NCI-H446 treated with DMSO at 0.1 percent for 48 hours (cell line): ENCODE measurements around the gene KCNJ11.

Source experiments
- DNase-seq: peaks from one replicate; lab custom pipeline; 2025; lab: John Stamatoyannopoulos, UW

The KCNJ11 gene

DNA sequence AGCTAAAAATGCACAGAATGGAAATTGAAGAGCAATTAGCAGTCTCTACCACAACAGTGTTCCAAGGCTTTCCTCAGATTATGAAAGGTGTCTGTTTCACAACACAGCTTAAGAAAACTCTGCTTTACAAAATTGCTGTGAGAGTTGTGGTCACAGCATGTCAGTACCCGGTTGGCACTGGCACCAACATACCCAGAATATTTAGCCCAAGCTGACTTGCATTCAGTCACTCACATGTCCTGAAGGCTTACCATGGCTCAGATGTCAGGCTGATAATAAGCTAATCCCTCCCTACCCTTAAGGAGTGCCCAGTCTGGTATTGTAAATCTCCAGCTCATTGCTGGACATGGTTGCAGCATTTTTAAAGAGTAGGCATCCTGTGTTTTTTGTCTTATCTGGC lies 22.0 kb downstream of the KCNJ11 start:
- DNase-seq, result no peak

DNA sequence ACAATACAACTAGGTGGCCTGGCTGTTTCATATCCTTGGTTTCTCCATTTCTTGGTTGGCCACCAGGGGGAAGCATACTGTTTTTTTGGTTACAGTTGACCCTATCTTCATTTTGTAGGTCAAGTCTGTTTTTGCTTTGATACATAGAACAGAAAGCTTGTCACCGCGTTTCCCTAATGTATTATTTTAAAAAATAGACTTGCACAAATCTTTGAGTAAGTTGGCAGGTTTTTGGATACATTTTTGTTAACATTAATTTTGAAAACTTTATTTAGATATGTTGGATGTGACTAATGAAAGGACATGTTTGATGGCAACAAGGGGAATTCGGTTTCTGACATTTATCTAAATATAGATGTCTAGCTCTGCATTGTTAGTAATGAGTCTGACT lies 33.9 kb downstream of the KCNJ11 start:
- peak; percentile 57 for DNase-seq

DNA sequence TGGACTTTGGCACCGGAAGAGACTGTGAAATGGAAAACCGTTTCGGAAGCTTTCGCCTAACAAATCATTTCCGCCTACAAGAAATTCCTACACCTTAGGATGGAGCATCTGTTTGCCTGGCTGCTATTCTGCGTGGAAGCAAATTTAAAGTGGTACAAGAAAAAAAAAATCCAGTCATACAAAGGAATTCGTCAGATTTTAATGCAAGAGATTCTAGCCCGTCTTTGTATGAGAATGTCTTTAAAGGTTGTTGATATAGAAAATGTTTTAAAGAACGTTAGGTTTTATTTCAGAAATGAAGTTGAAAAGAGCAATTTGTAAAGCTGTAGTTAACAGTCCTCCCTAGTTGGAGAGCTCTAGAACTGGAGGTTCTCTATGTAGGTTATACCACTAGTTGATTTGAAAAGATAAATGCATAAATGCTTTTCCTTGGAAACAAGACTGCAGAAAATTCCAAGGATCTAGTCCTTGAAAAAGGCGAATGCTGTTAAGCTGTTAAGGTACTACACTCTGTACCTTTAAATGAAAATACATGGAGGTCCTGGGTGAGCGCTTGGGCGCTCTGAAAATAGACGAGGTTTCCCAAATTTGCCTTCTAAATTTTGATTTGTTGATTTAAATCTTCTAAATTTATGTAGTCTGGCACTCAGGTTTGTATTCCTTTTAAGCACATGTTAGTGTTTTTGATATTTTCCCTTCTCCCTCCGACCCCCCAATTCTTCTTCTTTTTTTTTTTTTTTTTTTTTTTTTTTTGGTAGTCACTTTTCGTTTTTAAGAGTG lies 34.4 kb downstream of the KCNJ11 start:
- no peak for DNase-seq

DNA sequence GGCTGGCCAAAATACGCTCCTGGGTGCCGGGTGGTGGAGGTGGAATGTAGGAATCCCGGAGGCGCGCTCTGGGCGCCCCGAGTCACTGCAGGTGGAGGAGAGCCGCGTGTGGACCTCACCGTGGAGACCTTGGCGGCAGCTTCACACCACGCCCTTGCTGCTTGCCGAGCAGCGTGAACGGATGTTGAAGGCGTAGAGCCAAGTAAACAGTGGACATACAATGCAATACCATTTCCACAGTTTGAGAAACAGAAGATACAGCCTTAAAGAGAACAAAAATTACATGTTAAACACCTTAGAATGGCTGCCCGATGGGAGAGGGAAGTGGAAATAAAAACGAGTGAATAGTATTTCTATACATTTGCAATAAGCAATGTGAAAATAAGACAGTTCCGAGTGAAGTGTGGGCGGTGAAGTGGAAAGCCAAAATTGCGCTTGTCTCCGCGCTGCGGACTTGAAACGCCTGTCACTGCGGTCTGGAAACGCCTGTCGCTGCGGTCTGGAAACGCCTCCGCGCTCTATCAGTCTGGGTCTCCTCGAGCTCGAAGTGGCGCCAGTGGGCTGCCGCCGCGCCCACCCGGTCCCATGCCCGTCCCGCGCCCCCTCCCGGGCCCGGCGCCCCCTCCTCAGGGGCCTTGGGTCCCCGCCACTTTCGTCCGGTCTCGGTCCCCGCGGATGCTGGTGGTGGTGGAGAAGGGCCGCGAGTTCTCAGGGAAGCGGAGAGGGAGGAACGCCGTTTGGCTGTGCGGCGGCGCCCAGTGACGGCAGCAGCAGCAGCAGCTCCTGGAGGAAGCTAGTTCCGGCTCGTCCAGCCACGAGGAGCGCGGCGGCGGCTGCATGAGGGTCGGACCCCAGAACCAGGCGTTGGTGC lies 35.3 kb downstream of the KCNJ11 start:
- DNase-seq, result peak; percentile 73

DNA sequence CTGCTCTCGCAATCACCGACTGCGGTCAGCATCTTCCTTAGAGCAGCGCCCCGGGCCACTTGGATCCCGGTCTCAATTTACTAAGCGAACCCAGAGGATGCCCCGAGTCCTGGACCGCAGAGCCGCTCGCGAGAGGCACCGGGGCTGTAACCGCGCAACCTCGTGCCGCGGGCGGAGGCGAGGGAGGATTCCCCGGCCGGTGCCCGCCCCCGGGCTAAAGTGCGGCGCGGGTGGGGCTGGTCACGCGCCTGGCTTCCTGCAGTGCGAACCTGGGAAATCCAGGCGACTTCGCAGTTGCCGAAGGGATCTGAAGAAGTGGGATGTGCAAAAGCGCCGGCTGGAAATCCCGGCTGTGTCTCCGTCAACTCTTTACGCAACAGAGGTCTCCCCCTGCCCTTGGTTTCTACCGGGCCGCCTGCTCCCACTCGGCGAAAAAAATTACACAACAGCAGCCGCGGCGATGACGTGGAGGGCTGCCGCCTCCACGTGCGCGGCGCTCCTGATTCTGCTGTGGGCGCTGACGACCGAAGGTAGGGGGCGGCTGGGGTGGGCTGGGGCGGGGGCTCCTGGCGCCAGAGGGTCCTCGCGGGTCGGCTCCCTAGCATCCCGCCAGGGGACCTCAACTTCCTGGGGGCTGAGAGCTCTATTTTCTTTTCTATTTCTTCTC lies 36.8 kb downstream of the KCNJ11 start, which contains the start of gene NCR3LG1:
Gene NCR3LG1, plus strand, starts transcription at position 291 of the 667 bp plus-strand sequence. Its CDS starts 170 bp downstream, at position 461.
- DNase-seq, result no peak

DNA sequence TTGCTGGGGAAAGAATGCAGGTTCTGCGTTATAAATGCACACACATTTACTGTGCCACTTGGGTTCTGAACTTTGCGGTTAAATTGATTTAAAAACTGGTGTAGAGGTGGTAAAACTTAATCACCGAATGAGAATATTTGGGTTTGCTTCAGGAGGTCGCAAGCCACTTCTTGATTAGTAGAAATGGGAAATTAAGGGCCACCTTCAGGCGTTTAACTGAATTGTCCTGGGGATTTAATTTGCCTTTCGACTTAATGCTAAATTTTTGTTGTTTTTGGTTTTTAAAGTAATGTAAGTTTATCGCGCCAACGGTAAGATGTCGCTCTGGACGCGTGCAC lies 37.3 kb downstream of the KCNJ11 start:
- DNase-seq, result no peak

DNA sequence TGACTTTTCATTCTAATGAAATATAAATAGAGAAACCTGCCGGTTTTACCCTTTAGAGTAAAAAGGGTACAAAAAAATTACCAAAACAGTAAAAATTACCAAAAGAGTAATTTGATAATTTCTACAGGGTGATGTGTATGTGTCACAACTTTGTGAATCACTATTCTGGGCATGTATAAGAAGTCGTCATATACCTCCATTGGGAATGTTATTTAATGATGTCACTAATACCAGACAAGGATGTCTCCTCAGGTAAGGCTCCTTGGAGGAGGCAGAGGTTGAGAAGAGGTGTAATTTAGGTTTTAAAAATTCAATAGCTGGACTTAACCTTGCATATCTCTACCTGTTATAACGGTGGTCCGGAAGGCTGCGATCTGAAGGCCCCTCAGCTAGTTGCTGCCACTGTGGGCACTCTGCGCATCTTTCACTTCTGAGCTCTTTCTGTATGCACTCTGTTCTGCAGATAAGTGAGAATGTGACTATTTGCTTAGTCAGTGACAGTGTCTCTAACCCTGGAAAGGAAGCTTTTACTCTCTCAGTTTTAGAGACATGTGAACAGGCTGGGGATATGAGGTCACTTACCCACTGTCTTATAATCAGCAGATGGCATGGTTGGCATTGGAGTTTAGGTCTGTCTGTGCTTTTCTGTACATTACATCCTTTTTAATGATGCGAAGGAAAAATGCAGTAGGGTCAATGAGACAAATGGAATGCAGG lies 37.8 kb downstream of the KCNJ11 start:
- DNase-seq, result no peak

DNA sequence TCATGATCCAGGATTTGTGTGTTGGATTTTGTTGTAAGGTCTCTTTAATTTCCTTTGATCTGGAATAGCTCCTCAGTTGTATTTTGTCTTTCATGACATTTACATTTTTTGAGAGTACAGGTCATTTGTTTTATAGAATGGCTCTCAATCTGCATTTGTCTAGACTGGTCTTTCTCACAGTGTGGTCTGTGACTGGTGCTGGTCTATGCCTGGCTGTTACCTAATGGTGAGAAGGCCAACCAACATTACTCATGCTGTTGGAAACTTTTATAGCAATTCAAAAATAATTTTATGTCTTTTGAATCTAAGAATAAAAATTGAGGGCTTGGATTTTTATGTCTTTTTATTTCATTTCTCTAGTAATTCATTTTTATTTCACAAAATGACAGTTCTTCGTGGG lies 40.8 kb downstream of the KCNJ11 start:
- no peak for DNase-seq

DNA sequence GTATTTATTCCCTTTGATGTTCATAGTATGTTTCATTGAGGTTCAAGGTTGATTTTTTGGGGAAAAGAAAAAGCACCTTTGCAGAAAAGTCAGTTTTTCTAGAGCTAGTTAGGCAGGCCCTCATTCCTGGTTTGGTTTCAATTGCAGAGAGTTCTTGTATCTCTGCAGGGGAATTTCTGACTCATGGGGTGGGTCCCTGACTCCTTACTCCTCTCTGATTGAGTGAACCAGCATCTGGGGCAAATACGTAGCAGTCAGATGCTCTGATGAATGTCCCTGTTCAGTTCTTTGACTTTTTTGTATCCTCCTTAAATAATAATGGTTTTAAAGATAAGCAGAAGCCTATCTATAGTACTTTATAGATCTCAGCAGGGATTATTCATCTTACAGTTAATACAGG lies 44.6 kb downstream of the KCNJ11 start:
- DNase-seq, result no peak

DNA sequence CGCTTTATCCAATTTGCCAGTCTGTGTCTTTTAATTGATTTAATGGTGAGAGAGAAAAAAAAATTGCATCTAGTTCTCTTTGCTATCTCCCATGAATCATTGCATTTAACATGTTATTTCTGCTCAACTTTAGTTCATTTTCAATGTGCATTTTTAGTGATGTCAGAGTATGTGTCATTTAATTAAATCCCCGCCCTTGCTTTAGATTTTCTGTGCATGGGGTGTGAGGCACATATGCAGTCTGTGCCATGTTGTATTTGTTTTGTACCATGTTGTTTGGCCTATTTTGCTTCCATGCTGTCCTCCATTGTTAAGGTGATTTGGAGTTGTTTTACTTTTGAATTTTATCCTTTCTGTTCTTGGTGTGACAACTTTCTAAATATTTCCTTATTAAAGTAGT lies 45.2 kb downstream of the KCNJ11 start:
- no peak for DNase-seq
